GM12878 (cell line): Measurements from ENCODE around the gene LYZL1. TPM values are rescaled to one million over a fixed set of nuclear protein-coding genes. Genes with fewer than 3 reads are reported as not detected.

Experiments used
- ATAC-seq: fragments of 200-7000 bp; cut with Tn5 transposase; 3 replicates; pipeline ENCODE4 v1.9.1; 2020; ENCODE audit warnings: mild to moderate bottlenecking, moderate library complexity
- BruUV-seq: library from RNA; stranded (reverse); fragments of 400-500 nt; replicated peaks from 2 replicates; lab custom pipeline; 2021; lab: Mats Ljungman, UMichigan
- CTCF ChIA-PET: fragments of 300-600 bp; sonication (Branson Sonifier 250); formaldehyde crosslinking; extraction: SDS; loops from one replicate; lab custom pipeline; 2021; ENCODE audit warnings: inconsistent platforms; lab: Yijun Ruan, JAX
- POLR2A ChIA-PET: fragments of 350-600 bp; formaldehyde crosslinking; extraction: SDS; loops from one replicate; lab custom pipeline; 2021; ENCODE audit warnings: inconsistent platforms; lab: Charles Lee
- RAD21 ChIA-PET: fragments of 300-600 bp; sonication (Branson Sonifier 250); formaldehyde crosslinking; loops from one replicate; lab custom pipeline; 2023; ENCODE audit warnings: antibody characterized with exemption; ENCODE audit not compliant: unreplicated experiment; lab: Charles Lee
- SMC1A ChIA-PET: fragments of 300-600 bp; sonication (Branson Sonifier 250); formaldehyde crosslinking; loops from one replicate; lab custom pipeline; 2023; ENCODE audit not compliant: unreplicated experiment, uncharacterized antibody; lab: Charles Lee
- DNase-seq: peaks from one replicate; pipeline ENCODE4 v3.0.0-alpha.2; 2011; ENCODE audit warnings: low read depth, low spot score
- FAIRE-seq: peaks from 3 replicates; lab custom pipeline; 2011; peaks lifted over from hg19 to GRCh38; lab: Jason Lieb, UNC
- H2AFZ ChIP-seq: 2 replicates; pipeline ENCODE4 v1.6.0; 2011; ENCODE audit warnings: low read depth, low read length, control low read depth; ENCODE audit not compliant: control insufficient read depth
- H3K27ac ChIP-seq: 2 replicates; pipeline ENCODE4 v1.5.1; 2011; ENCODE audit warnings: control low read depth; ENCODE audit not compliant: control insufficient read depth, insufficient read depth
- H3K27me3 ChIP-seq, 2 experiments: replicated peaks in 1 of 2; 2 replicates each; pipeline versions ENCODE4 v1.6.0 to v1.6.1; 2011; ENCODE audit warnings: low read length in 1 of 2; ENCODE audit not compliant: control insufficient read depth in 2 of 2, insufficient read depth in 2 of 2
- H3K36me3 ChIP-seq, 2 experiments: 2 replicates each; pipeline ENCODE4 v1.5.1; 2011; ENCODE audit warnings: low read length in 1 of 2; ENCODE audit not compliant: control insufficient read depth in 2 of 2, insufficient read depth in 2 of 2
- H3K4me1 ChIP-seq: 2 replicates; pipeline ENCODE4 v1.6.1; 2011; ENCODE audit warnings: mild to moderate bottlenecking, low read length, moderate library complexity, mixed read lengths; ENCODE audit not compliant: control insufficient read depth, insufficient read depth
- H3K4me2 ChIP-seq: 2 replicates; pipeline ENCODE4 v1.6.0; 2011; ENCODE audit warnings: control low read depth; ENCODE audit not compliant: control insufficient read depth, insufficient read depth
- H3K4me3 ChIP-seq: fragments of 200-600 bp; sonication (generic); 2 replicates; pipeline ENCODE4 v1.5.1; 2016
- H3K79me2 ChIP-seq: 2 replicates; pipeline ENCODE4 v1.6.0; 2011; ENCODE audit warnings: low read length; ENCODE audit not compliant: control insufficient read depth, insufficient read depth
- H3K9ac ChIP-seq: 2 replicates; pipeline ENCODE4 v1.8.0; 2011; ENCODE audit warnings: low read length, control low read depth, mixed read lengths; ENCODE audit not compliant: control insufficient read depth, insufficient read depth
- H3K9me3 ChIP-seq: replicated peaks from 3 replicates; pipeline ENCODE4 v1.5.1; 2011; ENCODE audit warnings: mild to moderate bottlenecking, low read length; ENCODE audit not compliant: control insufficient read depth, insufficient read depth
- H4K20me1 ChIP-seq: 2 replicates; pipeline ENCODE4 v1.6.0; 2011; ENCODE audit not compliant: control insufficient read depth, insufficient read depth
- HCFC1 ChIP-seq: fragments of 150-350 bp; IDR thresholded peaks from 2 replicates; pipeline ENCODE4 v1.6.1; 2014; ENCODE audit warnings: low read length
- HDAC6 ChIP-seq: fragments of 200-600 bp; sonication (generic); IDR thresholded peaks from one replicate; pipeline ENCODE4 v1.8.0; 2017; ENCODE audit warnings: antibody characterized with exemption; ENCODE audit not compliant: unreplicated experiment
- JUND ChIP-seq: IDR thresholded peaks from 2 replicates; pipeline ENCODE4 v1.6.1; 2012; ENCODE audit warnings: low read depth, mild to moderate bottlenecking, low read length, improper control_type of control experiment, moderate library complexity
- NFYB ChIP-seq: IDR thresholded peaks from 2 replicates; pipeline ENCODE4 v1.6.1; 2011; ENCODE audit warnings: low read depth, mild to moderate bottlenecking, low read length, improper control_type of control experiment, moderate library complexity; ENCODE audit not compliant: insufficient read depth
- SIN3A ChIP-seq: IDR thresholded peaks from 2 replicates; pipeline ENCODE4 v1.6.1; 2012; ENCODE audit warnings: low read depth, low read length, improper control_type of control experiment
- WRNIP1 ChIP-seq: IDR thresholded peaks from 2 replicates; pipeline ENCODE4 v1.6.1; 2011; ENCODE audit warnings: low read depth, low read length, improper control_type of control experiment, borderline replicate concordance
- ZBED1 ChIP-seq: IDR thresholded peaks from 2 replicates; pipeline ENCODE4 v1.6.1; 2016; ENCODE audit warnings: borderline replicate concordance
- ZBTB4 ChIP-seq: fragments of 450-650 bp; formaldehyde crosslinking; IDR thresholded peaks from 2 replicates; pipeline ENCODE4 v1.4.0; 2022; ENCODE audit warnings: mild to moderate bottlenecking, moderate library complexity
- WGBS: methylation state at CpG from one replicate; pipeline ENCODE4 v1.1.6; 2016; ENCODE audit warnings: low lambda C conversion rate; ENCODE audit not compliant: insufficient replicate concordance, insufficient coverage; ENCODE audit errors: missing lambda C conversion rate; 5-methylcytosine and 5-hydroxymethylcytosine counted together
- in situ Hi-C: fragments of 300-500 bp; cut with MboI; formaldehyde crosslinking; loops from 9 replicates; pipeline ENCODE4 v1.14.3; 2018; ENCODE audit warnings: mixed read lengths
- intact Hi-C: fragments of 100-400 bp; cut with micrococcal nuclease; formaldehyde crosslinking; loops from one replicate; pipeline ENCODE4 v1.14.2; 2022; ENCODE audit not compliant: unreplicated experiment
- polyA plus RNA-seq, 11 experiments: library from polyadenylated mRNA; depleted of rRNA in 4 of 11; unstranded in 6 of 11; stranded (reverse) in 5 of 11; fragments of >200 nt; fragmentation: Nextera tagmentation in 4 of 11; fragmentation: Illumina TruSeq in 1 of 11; extraction: Ambion mirVana in 4 of 11; extraction: Trizol in 1 of 11; gene quantifications; 1 replicate in 1 of 11; 2 replicates in 10 of 11; pipeline versions ENCODE4 v1.2.1 to v1.2.3, GENCODE V29; 2011 to 2016; ENCODE audit warnings: inconsistent platforms in 2 of 11, missing spikeins in 2 of 11, low read depth in 1 of 11
- total RNA-seq, 4 experiments: library from RNA; depleted of rRNA in 3 of 4; stranded (reverse); fragments of >200 nt in 3 of 4; fragmentation: Illumina TruSeq in 1 of 4; extraction: Trizol in 1 of 4; gene quantifications; 2 replicates each; pipeline versions ENCODE4 v1.2.1 to v1.2.3, GENCODE V29; 2013 to 2021

The LYZL1 gene
- total and polyA plus RNA-seq, 10 of the 15 experiments (the other 5 are each of a cell fraction or from before 2014, with no cell fraction given): not detected

- BruUV-seq: no TSS peak
- Histone ChIP-seq H3K79me2 (no peaks in the 10 kb centered on the region), H3K9me3 (peaks cover 2% of the 10 kb centered on the region; the same call in 1 of the 3 replicates), H2AFZ (no peak overlapping the region), H3K4me3 (no peak overlapping the region), H3K27ac (no peak overlapping the region), H3K9ac (no peak overlapping the region), H3K4me1 (no peaks in the 10 kb centered on the region), H3K36me3 (no peaks in the 10 kb centered on the region), H3K27me3 (no peaks in the 10 kb centered on the region), H3K4me2 (no peak overlapping the region), H4K20me1 (no peaks in the 10 kb centered on the region)
- no peak for TF ChIP-seq NFYB
- no peak for TF ChIP-seq JUND
- no peak for TF ChIP-seq WRNIP1
- TF ChIP-seq HCFC1: no peak
- no peak for TF ChIP-seq SIN3A
- TF ChIP-seq ZBTB4 (CRISPR knock-in tag): no peak
- no peak for TF ChIP-seq HDAC6
- TF ChIP-seq ZBED1: no peak
- DNase-seq (no peak), FAIRE-seq (no peak), ATAC-seq (no peak)
- SMC1A ChIA-PET: no interaction called here
- POLR2A ChIA-PET: no interaction called here
- intact Hi-C loops (no loop called here), in situ Hi-C loops (no loop called here)
- 17% methylated on average over 2 of the region's 2 CpGs for WGBS
- CTCF ChIA-PET: interaction anchor here (2.6 kb wide), 1 partner anchor 9 kb away, joined by 7 read pairs; no protein-coding TSS in a partner anchor
- RAD21 ChIA-PET: no interaction called here
These were observed 6.9 kb downstream of the LYZL1 start for GRCh38 chr10:29295813-29296212.
